ENCODE data around the gene CIAPIN1.

The CIAPIN1 gene

GRCh38 chr16:57383276-57384247 is 63.6 kb downstream of the CIAPIN1 start:
- no peak for DNase-seq (ENCODE audit: low read depth in 2 of 2, low spot score in 1 of 2)

DNA sequence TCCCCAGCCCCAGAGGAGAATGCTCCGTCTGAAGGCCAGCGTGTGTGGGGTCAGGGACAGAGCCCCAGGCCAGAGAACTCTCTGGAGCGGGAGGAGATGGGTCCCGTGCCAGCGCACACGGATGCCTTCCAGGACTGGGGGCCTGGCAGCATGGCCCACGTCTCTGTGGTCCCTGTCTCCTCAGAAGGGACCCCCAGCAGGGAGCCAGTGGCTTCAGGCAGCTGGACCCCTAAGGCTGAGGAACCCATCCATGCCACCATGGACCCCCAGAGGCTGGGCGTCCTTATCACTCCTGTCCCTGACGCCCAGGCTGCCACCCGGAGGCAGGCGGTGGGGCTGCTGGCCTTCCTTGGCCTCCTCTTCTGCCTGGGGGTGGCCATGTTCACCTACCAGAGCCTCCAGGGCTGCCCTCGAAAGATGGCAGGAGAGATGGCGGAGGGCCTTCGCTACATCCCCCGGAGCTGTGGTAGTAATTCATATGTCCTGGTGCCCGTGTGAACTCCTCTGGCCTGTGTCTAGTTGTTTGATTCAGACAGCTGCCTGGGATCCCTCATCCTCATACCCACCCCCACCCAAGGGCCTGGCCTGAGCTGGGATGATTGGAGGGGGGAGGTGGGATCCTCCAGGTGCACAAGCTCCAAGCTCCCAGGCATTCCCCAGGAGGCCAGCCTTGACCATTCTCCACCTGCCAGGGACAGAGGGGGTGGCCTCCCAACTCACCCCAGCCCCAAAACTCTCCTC is 64.5 kb downstream of the CIAPIN1 start:
- no peak for DNase-seq (ENCODE audit: low read depth in 2 of 2, low spot score in 1 of 2)

- no peak for DNase-seq (ENCODE audit: low read depth in 2 of 2, low spot score in 1 of 2)
Observed at GRCh38 chr16:57381791-57382534, 65.2 kb downstream of the CIAPIN1 start.

- DNase-seq (ENCODE audit: low read depth in 2 of 2, low spot score in 1 of 2): no peak
Observed at GRCh38 chr16:57380671-57381462, 66.3 kb downstream of the CIAPIN1 start.

DNA sequence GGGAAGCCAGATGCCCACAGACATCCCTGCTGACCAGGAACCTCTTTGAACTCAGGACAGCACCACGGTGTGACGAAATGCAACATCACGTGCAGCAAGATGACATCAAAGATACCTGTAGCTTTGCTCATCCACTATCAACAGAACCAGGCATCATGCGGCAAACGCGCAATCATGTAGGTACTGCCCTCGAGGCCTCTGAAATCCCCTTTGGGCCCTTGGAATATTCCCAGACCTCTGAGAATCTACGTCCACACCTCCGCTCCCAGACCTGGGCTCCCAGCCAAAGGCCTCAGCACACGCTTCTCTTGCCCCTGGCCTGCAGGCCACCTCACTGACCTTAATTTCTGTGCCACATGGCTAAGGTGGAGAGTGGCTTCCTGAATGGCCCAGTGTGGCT is 67.6 kb downstream of the CIAPIN1 start:
- DNase-seq (ENCODE audit: low read depth in 2 of 2, low spot score in 1 of 2): no peak

All from stimulated activated CD8-positive, alpha-beta memory T cell treated with anti-CD3 and anti-CD28 coated beads, Interleukin-4, amount 100 ng/mL, for 1 hour (primary cell).